KOPT-K1 (cell line): ENCODE measurements around the gene KCNJ6.

Experiments
- H3K27ac ChIP-seq: fragments of 200-600 bp; sonication (generic); 2 replicates; pipeline ENCODE4 v1.5.1; 2016; ENCODE audit warnings: antibody characterized with exemption, mild to moderate bottlenecking, low read depth, low read length; ENCODE audit not compliant: poor library complexity, severe bottlenecking
- H3K36me3 ChIP-seq: fragments of 200-600 bp; sonication (generic); 2 replicates; pipeline ENCODE4 v1.5.1; 2017; ENCODE audit warnings: antibody characterized with exemption, mild to moderate bottlenecking, low read length, moderate library complexity; ENCODE audit not compliant: insufficient read depth
- H3K9me3 ChIP-seq: fragments of 200-600 bp; sonication (generic); 2 replicates; pipeline ENCODE4 v1.5.1; 2017; ENCODE audit warnings: antibody characterized with exemption, low read length, mild to moderate bottlenecking; ENCODE audit not compliant: insufficient read depth, poor library complexity, severe bottlenecking

Gene KCNJ6

DNA sequence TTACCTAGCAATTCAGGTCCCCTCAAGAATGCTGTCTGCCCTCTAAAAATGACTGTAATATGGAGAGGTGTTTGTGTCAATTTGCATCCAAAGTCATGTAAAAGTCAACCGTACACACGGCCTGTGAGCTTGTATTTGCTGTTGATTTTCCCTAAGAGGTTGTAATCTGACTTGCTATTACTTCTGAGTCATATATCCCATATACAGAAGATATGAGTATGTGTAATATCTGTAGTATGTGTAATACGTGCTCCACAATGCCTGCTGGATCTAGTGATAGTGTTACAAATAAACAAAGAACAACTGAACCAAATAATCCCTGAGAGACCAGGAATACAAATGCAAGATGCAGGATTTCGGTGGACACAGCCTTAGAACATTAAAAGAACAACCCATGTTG, 1.4 kb upstream of the KCNJ6 start:
- H3K9me3 ChIP-seq, result no peaks in the 10 kb centered on the region
- no peaks in the 10 kb centered on the region for H3K36me3 ChIP-seq
- H3K27ac ChIP-seq, result no peak overlapping the region

DNA sequence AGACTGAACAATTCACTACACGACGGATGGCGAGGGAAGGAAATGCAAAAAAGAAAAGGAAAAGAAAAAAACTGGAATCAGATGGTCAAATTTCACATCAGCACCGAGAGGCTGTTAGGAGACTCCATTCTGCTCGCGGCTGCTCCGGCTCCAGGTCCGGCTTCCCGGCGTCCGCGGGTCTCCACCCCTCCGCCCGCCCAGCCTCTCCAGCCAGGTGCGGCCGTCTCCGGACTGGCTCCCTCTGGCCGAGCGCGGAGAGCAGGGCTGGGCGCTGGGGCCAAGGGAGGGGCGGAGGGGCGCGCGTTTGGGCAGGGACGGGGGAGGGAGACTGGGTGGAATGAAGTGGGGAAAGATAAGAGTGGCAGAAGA, 332 bp downstream of the KCNJ6 start:
- Histone ChIP-seq H3K27ac (no peak overlapping the region), H3K36me3 (no peaks in the 10 kb centered on the region), H3K9me3 (no peaks in the 10 kb centered on the region)

DNA sequence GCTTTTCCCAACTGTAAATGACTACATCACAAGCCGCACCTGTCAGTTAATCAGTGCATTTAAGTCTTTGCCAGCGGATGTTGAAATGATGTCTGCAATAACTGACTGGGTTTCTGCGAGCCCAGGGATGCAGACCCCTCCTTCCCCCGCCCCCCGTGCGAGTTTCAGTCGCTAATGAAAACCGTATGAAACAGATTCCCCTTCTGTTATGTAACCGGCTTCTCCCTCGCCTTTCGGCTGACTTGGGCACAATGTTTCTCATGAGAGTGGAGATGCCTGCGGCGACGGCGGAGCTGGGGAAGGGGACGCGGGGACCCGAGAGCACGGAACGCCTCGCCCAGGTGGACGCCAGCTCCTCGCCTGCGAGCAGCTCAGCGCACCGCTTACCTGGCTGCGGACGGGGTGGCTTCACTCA, 753 bp downstream of the KCNJ6 start:
- no peaks in the 10 kb centered on the region for H3K36me3 ChIP-seq
- H3K9me3 ChIP-seq, result no peaks in the 10 kb centered on the region
- no peak overlapping the region for H3K27ac ChIP-seq

DNA sequence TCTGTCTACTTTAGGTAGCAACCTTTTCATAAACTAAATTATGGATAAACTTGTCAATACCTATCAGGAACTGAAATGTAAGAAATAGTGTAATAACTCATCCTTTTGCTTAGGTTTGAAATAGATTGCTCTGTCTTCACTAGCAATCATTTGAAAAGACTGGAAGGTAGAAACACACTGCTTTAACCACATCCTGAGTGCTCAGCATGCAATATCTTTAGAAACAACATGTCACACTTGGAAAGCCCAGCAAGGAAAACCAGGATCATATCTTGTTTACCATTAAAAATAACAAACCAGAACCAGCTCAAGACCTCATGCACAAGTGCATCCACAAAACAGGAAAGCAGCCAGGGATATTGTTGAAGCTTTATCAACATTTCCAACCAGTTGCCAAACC, 3.6 kb downstream of the KCNJ6 start:
- Histone ChIP-seq H3K27ac (no peak overlapping the region), H3K9me3 (no peaks in the 10 kb centered on the region), H3K36me3 (no peaks in the 10 kb centered on the region)

DNA sequence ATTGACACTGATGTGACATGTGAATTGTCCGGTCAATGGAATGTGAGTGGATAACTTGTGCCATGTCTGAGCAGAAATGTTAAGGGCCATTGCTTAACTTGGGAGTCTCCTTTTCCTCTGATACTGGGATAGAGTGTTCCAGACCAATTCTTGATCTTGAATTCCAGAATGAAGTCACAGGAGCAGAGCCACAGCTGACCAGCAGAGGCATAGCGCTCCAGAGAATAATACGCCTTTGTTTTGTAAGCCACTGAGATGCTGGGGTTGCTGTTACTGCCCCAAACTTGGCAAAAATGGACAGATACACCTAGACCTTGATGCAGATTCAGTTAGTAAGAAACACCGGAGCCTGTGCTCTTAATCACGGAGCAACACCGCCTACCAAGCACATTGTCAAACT, 6.3 kb downstream of the KCNJ6 start:
- no peaks in the 10 kb centered on the region for H3K36me3 ChIP-seq
- H3K9me3 ChIP-seq, result no peaks in the 10 kb centered on the region
- no peak overlapping the region for H3K27ac ChIP-seq

DNA sequence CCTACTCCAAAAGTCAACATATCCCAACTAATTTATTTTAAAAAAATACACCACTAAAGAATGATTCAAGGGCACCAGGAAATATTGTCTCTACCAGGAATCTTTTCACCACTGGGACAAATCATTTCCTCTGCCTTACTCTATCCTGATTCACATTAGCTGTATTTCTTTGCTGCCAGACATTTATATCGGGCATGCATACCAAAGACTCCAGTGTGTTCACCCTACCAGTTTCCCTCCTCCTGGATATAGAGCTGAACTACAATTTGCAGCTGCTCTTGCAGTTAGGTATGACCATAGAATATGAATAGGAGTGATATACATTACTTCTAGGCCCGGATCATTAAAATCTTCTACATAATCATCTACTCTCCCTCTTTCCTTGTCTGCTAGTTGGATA, 7.6 kb downstream of the KCNJ6 start:
- no peaks in the 10 kb centered on the region for H3K9me3 ChIP-seq

DNA sequence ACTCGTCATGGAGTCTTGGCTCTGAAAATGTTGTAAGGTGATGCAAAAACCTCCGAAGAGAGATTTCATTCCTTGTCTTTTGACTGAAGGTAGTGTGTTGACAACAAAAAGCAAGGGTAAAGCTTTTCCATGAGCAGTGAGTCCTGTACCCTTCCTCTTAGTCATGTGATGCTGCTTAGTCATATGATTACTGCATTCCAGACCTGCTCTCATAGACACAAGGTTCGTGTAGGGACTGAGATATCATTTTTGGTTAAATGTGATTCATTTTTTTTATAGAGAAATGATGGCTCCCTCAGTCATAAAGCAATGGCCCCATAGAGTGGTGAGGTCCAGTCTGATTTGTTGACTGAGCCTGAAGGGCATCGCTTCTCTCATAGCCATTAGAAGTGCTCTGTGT, 9.2 kb downstream of the KCNJ6 start:
- H3K9me3 ChIP-seq, result no peaks in the 10 kb centered on the region
- H3K27ac ChIP-seq, result no peak overlapping the region
- no peaks in the 10 kb centered on the region for H3K36me3 ChIP-seq

More for the DNA sequence above, 7.6 kb downstream of the KCNJ6 start:
- Histone ChIP-seq H3K36me3 (no peaks in the 10 kb centered on the region), H3K27ac (no peak overlapping the region)

DNA sequence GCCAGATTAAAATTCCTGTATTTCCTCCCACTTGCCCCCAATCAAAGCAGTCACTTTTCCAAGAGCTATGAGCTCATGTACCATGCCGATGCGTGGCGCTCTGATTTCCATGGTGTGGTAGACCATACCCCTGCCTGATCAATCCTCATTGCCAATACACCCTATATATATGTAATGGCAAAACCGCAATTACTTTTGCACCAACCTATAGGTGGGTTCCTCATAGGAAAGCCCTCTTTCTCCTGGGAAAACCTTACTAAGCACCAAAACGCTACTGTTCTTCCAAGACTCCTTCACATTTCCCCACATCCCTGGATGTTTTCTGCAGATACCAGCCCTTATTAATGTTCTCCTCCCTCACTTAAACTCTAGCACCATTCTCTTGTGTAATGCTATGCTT, 11.0 kb downstream of the KCNJ6 start:
- Histone ChIP-seq H3K9me3 (no peaks in the 10 kb centered on the region), H3K27ac (no peak overlapping the region), H3K36me3 (no peaks in the 10 kb centered on the region)

DNA sequence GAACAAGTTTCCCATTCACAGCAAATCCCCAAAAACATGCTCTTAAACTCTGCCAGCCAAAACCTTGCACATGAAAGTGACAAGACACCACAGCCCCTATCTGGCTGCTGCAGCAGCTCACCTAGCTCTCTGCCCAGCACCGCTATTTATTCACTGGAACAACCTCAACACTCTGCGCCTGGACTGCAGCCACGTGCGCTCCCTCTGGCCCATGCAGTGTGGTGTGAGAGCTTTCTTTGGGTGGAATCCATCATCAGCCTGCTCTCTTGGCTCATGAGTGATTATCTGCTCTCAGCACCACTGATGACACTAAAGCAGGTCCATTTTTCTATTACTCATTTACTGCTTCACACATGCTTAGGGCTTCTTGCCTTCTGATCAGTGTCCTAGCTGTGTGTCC, 11.4 kb downstream of the KCNJ6 start:
- Histone ChIP-seq H3K27ac (no peak overlapping the region), H3K36me3 (no peaks in the 10 kb centered on the region), H3K9me3 (no peaks in the 10 kb centered on the region)

DNA sequence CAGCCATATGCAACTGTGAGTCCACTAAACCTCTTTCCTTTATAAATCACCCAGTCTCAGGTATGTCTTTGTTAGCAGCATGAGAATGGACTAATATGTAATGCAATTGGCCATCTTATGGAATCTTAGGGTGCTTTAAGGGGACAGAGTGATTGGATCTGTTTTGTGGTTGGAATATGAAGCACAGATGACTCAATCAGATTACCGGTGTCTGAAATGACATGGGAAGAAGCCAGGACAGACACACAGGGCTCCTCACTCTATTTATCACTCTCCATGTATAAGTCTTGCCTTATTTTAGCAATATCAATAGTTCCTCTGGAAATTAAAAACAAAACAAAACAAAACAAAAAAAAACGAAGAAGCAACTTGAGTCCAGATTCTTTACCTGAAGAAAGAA, 12.9 kb downstream of the KCNJ6 start:
- H3K36me3 ChIP-seq, result no peaks in the 10 kb centered on the region
- H3K9me3 ChIP-seq, result no peaks in the 10 kb centered on the region
- no peak overlapping the region for H3K27ac ChIP-seq

DNA sequence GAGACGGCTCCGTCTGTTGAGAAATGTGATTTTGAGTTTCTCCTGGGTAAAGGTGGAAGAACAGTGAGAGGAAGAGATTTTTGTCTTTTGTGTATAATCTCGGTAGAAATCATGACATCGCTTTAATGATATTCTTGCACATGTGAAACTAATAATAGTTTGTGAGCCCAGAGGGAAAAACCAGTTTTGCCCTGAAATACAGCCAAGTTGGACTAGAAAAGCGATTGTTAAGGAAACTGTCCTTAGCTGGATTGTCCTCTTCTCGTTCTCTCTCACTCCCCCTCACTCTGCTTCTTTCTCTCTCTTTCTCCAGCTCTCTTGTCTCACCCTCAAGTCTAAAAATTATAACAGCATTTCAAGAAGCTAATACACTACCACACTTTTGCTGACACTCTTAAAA, 17.1 kb downstream of the KCNJ6 start:
- H3K36me3 ChIP-seq, result no peaks in the 10 kb centered on the region
- no peak overlapping the region for H3K27ac ChIP-seq
- H3K9me3 ChIP-seq, result no peaks in the 10 kb centered on the region

DNA sequence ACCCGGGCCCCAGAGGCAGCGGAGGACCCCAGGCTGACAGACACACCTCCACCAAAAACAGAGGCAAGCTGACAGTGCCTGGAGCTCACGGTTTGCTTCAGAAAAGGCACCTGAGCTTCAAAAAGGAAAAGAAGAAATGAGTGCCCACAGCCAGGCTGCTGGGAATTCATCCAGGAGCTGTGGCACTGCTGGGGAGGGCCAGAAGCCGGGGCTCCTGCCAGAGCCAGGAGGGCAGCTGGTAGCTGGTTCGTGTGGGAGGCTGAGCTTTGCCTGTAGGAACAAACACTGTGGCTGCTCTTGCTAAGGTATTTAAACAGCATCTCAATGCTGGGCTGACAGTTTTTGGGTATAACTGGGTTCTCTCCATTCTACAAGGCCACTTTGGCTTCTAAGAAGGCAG, 19.5 kb downstream of the KCNJ6 start:
- H3K9me3 ChIP-seq, result no peaks in the 10 kb centered on the region
- no peak overlapping the region for H3K27ac ChIP-seq
- no peaks in the 10 kb centered on the region for H3K36me3 ChIP-seq

DNA sequence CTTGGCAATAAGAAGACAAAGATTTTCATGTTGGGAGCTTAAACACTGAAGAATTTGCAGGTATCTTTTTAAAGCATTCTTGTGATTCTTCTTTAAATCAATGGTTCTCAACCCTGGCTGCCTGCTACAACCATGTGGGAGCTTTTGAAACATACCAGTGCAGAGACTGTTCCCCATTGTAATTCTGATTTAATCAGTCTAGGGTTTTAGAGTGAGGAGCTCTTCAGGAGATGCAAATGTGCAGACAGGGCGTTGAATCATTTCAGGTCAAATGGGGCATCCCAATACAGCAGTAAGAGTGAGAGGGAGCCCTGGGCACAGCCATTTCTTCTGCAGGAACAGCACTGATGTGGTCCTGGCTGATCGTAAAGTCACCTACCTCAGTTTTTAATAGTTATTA, 24.3 kb downstream of the KCNJ6 start:
- Histone ChIP-seq H3K27ac (no peak overlapping the region), H3K36me3 (no peaks in the 10 kb centered on the region), H3K9me3 (no peaks in the 10 kb centered on the region)

DNA sequence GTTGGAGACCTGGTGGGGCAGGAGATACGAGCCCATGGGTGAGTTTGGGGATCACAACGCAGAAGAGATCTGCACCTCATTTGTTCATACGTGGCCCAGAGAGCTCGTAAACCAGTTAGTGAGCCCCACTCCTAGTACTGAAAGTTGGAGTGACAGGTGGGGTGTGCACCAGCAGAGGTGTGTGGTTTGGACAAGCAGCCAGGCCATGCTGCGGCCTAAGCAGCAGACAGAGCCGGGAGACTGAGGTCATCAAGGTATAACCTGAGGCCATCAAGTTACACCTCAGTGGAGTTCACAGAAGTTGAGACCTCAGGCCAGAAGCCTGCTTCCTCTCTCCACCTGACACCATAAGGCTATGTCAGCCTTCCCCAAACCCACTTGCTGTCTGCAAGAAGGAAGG, 27.6 kb downstream of the KCNJ6 start:
- H3K9me3 ChIP-seq, result no peaks in the 10 kb centered on the region
- H3K27ac ChIP-seq, result no peak overlapping the region
- no peaks in the 10 kb centered on the region for H3K36me3 ChIP-seq

DNA sequence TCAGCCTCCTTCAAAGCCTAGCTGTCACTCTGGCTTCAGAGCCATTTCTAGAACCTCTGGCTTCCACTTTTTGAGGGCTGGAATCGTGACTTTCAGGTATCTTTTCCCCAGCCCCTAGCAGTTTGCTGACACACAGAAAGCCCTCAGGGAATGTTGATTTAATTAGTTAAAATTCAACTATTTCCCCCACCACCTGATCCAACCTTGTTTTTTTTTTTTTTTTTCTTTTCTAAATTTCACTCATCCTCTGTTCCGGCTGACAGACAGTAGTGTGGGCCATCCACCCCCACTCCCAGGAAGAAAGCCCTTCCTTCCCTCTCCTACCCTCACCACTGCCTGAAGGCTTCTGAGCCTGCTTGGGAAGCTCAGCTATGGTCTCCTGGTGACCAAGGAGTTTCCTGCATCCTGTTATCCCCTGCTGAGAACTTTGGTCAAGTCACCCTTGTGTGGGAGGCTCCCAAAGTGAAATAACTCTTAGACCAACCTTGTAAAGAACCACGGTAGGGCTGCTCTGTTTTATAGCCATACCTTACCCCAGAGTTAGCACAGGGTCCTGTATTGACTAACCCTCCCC, 29.4 kb downstream of the KCNJ6 start:
- no peaks in the 10 kb centered on the region for H3K9me3 ChIP-seq
- H3K36me3 ChIP-seq, result no peaks in the 10 kb centered on the region
- H3K27ac ChIP-seq, result no peak overlapping the region

DNA sequence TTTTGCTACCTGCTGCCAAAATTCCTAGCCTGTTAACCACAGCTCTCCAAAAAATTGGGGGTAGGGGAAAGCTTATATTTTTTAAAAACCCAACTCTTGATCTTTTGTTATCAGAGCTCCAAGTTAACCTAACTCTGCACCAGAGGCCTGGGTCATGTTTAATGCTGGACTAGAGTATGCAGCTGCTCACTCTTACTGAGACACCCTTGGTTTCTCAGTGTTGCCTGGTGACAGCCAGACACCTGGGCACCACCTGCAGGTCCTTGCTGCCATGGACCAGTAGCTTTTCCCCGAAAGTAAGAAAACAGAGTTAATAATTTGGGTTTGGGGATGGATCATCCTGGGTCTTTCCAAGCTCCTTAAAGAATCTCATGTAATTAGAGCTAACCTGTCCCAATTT, 30.1 kb downstream of the KCNJ6 start:
- Histone ChIP-seq H3K9me3 (no peaks in the 10 kb centered on the region), H3K36me3 (no peaks in the 10 kb centered on the region), H3K27ac (no peak overlapping the region)
